Pulmonary artery endothelial cell (primary cell): ENCODE data around the gene TBCB. TPM values are rescaled to one million over a fixed set of nuclear protein-coding genes. Genes with fewer than 3 reads are reported as not detected.
"Not testable (repeated sequence)": the region's sequence is repeated elsewhere in the genome, so short reads cannot be mapped to it uniquely, and the experiment has no call there.

Experiments used
- DNase-seq: peaks from one replicate; pipeline ENCODE4 v3.0.0-alpha.2; 2011; ENCODE audit warnings: low read depth, low spot score
- total RNA-seq: library from RNA; depleted of rRNA; stranded (reverse); fragments of >200 nt; gene quantifications from 2 replicates; pipeline ENCODE4 v1.2.3, GENCODE V29; 2014

TBCB gene
- 196 and 223 TPM in 2 replicates for total RNA-seq

GRCh38 chr19:36115453-36116343 is at the start of gene TBCB:
Gene TBCB, plus strand, starts transcription at chr19:36115468. Its CDS starts 93 bp downstream, at chr19:36115561.
- DNase-seq, result no peak

GRCh38 chr19:36067681-36068080 is 47.6 kb upstream of the TBCB start:
- no peak for DNase-seq

GRCh38 chr19:36068810-36069499 is 46.3 kb upstream of the TBCB start:
- not testable (repeated sequence) for DNase-seq

- DNase-seq, result no peak
Measured at GRCh38 chr19:36072081-36072480, 43.2 kb upstream of the TBCB start.

GRCh38 chr19:36073121-36073876 is 42.0 kb upstream of the TBCB start:
- no peak for DNase-seq

GRCh38 chr19:36079389-36079945 is 35.8 kb upstream of the TBCB start:
- DNase-seq, result no peak

GRCh38 chr19:36081385-36081784 is 33.9 kb upstream of the TBCB start:
- DNase-seq, result no peak

- DNase-seq, result no peak
Measured at GRCh38 chr19:36081894-36082293, 33.4 kb upstream of the TBCB start.

GRCh38 chr19:36082916-36083315 is 32.4 kb upstream of the TBCB start:
- no peak for DNase-seq

GRCh38 chr19:36084231-36085009 is 30.8 kb upstream of the TBCB start:
- DNase-seq, result no peak

GRCh38 chr19:36086326-36086725 is 28.9 kb upstream of the TBCB start:
- no peak for DNase-seq

GRCh38 chr19:36089847-36090246 is 25.4 kb upstream of the TBCB start:
- DNase-seq, result no peak

GRCh38 chr19:36090910-36091695 is 24.2 kb upstream of the TBCB start:
- no peak for DNase-seq

- no peak for DNase-seq
Measured at GRCh38 chr19:36092566-36092965, 22.7 kb upstream of the TBCB start.

GRCh38 chr19:36093146-36093662 is 22.1 kb upstream of the TBCB start:
- no peak for DNase-seq

GRCh38 chr19:36093687-36094086 is 21.6 kb upstream of the TBCB start:
- DNase-seq, result no peak

GRCh38 chr19:36097036-36097435 is 18.2 kb upstream of the TBCB start:
- DNase-seq, result no peak

- DNase-seq, result no peak
Measured at GRCh38 chr19:36099166-36099785, 16.0 kb upstream of the TBCB start.

- no peak for DNase-seq
Measured at GRCh38 chr19:36100476-36100875, 14.8 kb upstream of the TBCB start.
